Activated CD4-positive, alpha-beta T cell treated with anti-CD3 and anti-CD28 coated beads for 48 hours (primary cell): Measurements from ENCODE around the gene CPN1.
"Not testable (repeated sequence)": the region's sequence is repeated elsewhere in the genome, so short reads cannot be mapped to it uniquely, and the experiment has no call there.

Source experiments
- DNase-seq: peaks from one replicate; pipeline ENCODE4 v3.0.0-alpha.2; 2020

CPN1 gene

DNA sequence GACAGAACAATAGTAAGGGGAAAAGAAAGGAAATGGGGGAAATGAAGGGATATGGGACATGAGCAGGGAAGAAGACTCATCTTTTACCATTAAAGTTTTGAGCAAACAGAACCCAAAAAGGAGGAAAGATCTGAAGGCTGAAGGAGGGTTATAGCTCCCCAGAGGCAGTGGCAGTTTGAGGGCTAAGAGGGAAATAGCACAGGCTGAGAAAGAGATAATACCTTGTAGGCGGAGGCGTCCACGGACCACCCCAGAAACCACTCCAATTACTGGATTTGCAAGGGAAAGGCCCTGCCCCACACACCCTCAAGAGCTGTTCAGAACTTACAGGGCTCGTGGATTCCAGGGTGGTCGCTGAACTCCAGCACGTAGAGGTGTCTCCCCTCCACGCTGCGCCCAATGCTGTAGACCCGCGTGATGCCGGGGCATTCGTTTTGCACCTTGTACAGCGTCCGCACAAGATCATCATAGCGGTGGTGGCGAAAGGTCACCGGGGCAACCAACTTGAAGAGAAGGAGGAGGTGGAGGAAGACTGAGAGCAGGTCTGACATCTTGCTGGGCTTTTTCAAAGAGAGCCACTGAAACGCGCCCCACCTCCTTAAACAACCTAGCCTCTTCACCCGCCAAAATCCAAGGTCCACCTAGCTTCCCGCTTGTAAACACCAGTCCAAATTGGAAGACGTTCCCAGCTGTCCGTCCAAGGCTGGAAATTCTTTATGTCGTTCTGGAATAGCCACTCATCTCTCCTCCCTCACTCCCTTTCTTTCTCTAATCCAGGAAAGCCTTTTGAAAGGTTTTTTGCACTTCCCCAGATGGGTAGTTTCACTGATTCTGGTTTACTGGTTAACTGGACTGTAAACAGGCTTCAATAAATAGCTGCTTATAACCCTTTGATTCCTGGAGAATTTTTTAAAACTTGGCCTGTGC lies at the start of gene CPN1:
Gene CPN1 (minus strand): TSS at position 795 of the 927 bp plus-strand sequence. CDS start 244 bp downstream, at position 551.
- DNase-seq, result no peak

DNA sequence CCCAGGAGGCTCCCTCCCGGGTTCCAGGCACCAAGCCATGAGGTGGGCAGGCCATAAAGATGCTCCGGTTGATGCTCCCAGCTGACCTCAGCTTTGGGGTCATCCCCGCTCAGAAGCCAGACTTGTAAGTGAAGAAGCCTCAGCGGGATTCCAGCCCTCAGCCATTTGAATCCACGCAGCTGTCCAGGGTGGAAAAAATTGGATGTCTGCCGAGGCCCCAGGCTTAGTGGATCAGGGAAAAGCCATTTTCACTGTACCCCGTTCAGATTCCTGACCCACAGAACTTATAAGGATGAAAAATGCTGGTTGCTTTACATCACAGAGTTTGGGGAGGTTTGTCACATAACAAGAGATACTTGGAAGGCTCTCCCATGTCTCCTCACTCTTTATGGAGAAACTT lies 49.2 kb upstream of the CPN1 start:
- DNase-seq, result no peak

DNA sequence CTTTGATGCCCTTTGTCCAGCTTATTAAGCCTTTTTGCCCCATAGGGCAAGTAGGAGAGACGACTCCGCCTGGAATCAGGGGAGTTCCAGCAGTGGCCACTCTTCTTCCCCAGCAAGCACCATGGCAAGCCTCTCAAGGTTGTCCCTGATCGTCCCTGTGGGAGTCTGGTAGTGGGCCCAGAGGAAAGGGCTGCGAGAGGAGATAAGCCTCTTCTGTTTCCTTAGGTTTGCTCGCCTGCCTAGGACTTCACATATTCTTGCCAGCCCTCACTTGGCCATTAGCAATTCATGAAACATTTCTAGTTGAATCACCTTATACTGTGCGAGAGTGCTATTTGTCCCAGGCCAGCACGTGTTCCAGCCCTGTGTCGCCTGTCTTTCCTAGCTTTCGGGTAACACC lies 47.8 kb upstream of the CPN1 start:
- no peak for DNase-seq

DNA sequence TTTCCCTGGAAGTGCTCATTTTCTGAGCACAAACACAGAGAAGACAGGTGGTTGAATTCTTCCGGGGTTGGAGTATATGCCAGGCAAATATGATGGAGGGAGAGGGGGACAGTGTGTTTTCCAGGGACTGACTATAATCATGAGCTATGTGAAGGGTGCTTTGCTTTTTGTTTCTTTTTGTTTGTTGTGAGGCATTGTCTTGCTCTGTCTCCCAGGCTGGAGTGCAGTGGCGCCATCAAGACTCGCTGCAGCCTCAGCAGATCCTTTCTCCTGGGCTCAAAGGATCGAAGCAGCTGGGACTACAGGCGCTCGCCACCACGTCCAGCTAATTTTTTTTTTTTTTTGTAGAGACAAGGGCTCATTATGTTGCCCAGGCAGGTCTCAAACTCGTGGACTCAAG lies 47.3 kb upstream of the CPN1 start:
- DNase-seq, result no peak

DNA sequence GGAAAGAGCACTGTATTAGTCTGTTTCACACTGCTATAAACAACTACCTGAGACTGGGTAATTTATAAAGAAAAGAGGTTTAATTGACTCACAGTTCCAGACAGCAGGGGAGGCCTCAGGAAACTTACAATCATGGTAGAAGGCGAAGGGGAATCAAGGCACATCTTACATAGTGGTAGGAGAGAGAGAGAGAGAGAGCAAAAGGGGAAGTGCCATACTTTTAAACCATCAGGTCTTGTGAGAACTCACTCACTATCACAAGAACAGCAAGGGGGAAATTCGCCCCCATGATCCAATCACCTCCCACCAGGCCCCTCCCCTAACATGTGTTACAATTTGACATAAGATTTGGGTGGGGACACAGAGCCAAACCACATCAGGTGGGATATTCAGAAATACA lies 43.7 kb upstream of the CPN1 start:
- not testable (repeated sequence) for DNase-seq

DNA sequence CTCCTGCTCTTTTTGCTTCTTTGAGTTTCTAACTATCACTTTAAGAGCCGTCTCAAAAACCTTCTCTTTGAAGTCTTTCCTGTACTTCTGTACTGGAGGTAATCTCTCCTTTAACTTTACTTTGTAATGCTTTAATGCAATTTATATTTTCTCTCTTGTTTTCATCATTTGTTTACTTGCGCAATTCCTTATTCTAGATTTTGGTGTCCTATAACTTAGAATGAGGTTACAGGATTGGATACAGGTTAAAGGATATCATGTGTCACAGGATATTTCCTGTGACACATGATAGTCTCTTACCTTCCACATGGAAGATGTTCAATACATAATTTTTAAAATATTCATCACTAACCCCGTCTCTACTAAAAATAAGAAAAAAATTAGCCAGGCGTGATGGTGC lies 42.4 kb upstream of the CPN1 start:
- no peak for DNase-seq

DNA sequence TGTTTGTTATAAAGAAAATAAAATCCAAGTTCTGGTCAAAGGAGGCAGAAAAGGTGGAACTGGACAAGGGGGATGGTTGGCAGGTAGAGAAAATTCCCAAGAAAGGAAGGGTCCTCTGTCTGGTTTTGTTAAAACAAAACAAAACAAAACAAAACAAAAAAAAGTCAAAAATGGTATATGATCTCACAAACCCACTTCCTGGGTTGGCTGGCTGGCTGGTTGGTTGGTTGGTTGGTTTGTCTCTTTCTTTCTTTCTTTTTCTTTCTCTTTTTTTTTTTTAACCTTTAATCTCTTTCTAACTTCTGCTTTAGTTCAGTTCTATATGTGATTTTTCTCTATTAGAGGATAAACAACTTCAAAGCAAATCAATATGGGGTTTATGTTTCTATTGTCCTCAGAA lies 41.1 kb upstream of the CPN1 start:
- DNase-seq, result no peak

DNA sequence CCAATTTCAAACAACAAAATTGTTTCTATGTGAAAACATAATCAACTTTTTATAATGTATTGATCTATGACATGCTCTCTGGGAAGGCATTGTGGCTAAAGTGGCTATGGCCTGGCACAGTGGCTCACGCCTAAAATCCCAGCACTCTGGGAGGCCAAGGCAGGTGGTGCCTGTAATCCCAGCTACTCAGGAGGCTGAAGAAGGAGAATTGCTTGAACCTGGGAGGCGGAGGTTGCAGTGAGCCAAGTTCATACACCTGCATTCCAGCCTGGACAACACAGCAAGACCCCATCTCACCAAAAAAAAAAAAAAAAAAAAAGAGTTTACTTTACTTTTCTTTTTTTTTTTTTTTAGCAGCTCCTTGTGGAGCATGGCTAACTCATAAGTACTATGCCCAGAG lies 38.9 kb upstream of the CPN1 start:
- DNase-seq, result no peak

DNA sequence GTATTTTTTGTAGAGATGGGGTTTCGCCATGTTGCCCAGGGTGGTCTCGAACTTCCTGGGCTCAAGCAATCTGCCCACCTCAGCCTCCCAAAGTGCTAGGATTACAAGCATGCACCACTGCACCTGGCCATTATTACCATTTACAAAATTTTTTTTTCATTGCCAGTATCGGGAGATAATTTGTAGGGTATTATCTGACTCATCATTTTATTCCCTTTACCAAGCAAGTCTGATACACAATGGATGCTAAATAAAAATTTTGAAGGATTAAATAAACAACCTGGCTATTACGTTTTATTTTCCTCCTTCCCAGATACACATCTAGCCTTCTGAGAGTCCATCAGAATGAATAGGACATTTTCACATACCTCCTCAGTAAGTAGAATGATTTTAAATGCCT lies 38.1 kb upstream of the CPN1 start:
- DNase-seq, result no peak

DNA sequence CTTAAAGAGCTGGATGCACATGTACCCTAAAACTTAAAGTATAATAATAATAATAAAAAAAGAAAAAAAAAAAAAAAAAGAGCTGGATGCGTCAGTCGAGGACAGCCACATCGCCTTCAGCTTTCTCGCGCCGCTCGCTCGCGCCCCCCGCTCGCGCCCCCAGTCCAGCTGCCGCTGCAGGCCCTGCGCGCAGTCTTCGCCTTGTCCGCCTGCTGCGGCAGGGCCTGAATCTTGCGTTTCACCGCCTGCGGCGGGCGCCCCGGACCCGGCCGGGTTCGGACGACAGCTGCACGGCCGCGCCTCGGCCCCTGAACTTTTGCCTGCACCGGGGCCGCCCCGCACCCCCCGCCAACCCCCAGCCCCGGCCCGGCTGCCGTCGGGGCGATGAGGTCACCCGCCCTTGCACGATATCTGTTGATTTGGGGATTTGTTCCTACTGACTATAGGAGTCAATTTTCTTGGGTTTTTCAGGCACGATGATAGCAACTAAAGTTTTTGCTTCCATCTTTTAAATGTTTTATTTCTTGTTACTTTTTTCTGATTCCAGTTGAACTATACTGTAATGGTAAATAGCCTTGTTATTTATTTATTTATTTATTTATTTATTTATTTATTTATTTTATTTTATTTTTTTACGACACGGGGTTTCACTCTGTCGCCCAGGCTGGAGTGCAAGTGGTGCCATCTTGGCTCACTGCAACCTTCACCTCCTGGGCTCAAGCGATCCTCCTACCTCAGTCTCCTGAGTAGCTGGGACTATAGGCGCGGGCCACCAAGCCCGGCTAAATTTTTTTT lies 33.5 kb upstream of the CPN1 start:
- DNase-seq, result no peak

DNA sequence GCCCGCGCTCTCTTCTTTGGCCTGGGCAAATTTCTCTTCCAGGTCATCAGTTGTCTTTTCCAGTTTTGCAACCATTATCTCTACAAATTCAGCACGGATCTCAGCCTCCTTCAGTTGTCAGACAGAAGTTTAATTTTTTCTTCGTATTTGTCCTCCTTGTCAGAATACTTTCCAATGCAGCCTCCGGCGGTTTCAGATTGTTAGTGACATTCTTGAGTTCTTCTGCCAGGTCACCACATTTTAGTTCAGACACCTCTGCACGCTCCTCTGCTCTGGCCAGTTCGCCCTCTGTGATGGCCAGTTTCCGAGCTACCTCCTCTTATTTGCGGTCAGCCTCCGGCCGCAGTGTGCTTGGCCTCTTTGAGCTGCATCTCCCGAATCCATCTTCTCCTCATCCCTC lies 32.8 kb upstream of the CPN1 start:
- DNase-seq, result no peak

DNA sequence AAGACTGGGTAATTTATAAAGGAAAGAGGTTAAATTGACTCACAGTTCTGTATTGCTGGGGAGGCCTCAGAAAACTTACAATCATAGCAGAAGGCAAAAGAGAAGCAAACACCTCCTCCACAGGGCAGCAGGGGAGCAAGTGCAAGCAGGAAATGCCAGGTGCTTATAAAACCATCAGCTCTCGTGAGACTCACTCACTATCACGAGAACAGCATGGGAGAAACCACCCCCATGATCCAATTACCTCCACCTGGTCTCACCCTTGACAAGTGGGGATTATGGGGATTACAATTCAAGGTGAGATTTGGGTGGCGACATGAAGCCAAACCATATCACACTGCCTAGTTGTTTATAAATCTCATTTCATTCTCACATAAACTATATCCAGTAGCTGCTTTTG lies 28.0 kb upstream of the CPN1 start:
- DNase-seq, result peak; percentile 7

DNA sequence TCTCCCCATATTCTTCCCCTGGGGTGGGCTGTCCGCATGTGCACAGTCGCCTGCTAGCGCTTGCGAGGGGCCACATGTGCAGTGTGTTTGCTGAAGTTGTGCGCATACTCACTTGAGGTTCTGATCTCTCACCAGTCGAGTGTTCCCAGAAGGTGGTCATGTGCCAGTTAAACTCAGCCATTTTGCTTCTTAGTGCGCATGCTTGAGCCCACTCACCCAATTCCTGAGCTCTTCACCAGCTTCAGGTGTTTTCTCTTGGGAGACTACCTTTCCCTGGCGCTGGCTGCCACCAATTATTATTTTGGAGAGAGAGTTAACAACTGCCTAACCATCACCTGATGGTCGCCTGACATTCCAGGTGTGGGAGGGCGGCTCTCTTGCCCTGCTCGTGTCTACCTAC lies 25.2 kb upstream of the CPN1 start:
- no peak for DNase-seq

DNA sequence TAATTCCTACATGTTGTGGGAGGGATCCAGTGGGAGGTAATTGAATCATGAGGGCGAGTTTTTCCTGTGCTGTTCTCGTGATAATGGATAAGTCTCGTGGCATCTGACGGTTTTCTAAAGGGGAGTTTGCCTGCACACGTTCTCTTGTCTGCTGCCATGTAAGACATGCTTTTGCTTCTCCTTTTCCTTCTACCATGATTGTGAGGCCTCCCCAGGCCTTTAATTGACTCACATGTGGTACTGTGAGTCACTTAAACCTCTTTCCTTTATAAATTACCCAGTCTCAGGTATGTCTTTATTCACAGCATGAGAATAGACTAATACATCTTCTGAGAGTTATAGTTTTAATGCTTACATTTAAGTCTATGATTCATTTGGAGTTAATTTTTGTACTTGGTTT lies 22.6 kb upstream of the CPN1 start:
- no peak for DNase-seq

DNA sequence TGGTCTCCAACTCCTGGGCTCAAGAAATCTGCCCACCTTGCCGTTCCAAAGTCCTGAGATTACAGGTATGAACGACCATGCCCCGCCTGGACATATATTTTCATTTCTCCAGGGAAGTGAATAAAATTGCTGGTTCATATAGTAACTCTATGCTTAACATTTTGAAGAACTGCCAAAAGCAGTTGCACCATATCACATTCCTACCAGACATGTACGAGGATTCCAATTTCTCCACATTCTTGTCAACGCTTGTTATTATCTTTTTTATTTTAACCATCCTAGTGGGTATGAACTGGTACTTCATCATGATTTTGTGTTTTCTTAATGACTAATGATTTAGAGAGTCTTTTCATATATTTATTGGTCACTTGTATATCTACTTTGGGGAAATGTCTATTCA lies 21.9 kb upstream of the CPN1 start:
- no peak for DNase-seq

DNA sequence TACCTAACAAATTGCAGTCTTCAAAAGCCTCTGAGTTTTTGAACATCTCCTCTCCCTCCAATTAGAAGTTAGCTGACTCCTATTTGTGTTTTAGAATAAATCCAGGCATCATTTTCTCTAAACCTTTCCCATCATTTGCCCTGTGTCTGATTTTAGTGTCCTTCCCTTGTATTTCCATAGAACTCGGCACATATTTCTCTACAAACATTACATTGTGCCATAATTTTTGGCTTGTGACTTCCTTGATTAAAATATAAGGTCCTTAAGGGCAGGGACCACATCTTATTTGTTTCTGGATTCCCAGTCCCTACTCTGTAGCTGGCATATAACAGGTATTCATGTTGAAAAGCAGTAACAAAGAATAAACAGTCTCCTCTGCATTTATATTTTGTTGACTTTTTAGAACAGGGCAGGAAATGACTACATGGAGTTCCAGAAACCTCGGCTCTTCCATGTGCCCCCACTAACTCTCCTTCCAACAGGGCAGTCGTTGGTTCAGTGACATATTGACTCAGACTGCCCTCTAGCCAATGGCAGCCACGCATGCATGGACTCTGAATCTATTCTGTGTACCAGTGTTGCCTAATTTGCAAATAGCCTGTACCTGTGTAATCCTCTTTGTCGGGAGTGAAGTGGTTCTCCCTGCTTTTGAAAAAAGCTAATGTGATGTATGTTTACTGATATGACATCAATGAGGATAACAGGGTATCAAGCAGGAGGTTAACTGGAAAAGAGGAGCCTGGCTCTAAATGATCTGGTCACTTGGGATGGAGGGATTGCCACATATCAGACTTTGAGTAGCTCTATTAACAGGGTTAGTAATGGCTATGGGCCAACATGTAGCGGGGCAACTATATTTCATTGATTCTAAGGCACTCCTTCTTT lies 19.8 kb upstream of the CPN1 start:
- DNase-seq, result no peak

DNA sequence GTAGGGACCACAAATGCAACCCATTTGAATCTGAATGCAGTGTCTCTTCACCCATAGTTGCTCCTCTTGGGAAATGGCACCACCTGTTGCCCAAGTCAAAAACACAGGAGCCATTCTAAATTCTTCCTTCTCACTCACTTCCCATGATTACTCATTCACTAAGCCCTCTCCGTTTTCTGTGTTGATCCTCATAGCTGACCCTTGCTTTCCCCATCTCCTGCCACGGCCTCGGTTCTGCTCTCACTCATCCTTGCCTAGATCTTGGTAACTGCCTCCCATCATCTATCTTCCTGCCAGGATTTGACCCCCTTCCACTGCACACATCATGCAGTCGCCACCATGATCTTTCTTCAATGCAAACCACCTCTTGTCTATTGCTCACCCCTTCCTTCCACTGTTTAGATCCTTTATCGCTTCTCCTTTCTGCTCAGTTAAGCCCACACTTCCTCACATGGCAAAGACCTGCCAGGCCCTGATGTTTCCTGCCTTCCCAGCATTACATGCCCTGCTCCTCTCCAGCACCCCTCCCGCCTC lies 19.0 kb upstream of the CPN1 start:
- no peak for DNase-seq

DNA sequence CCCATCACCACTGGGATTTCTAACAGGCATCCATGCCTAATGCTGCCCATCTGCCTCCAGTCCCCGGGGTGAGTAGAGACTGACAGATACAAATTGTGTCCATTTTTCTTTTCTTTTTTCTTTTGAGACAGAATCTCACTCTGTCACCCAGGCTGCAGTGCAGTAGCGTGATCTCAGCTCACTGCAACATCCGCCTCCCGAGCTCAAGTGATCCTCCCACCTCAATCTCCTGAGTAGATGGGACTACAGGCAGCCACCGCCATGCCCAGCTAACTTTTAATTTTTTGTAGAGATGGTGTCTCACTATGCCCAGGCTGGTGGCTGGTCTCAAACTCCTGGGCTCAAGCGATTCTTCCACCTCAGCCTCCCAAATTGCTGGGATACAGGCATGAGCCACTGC lies 7.6 kb upstream of the CPN1 start:
- no peak for DNase-seq

DNA sequence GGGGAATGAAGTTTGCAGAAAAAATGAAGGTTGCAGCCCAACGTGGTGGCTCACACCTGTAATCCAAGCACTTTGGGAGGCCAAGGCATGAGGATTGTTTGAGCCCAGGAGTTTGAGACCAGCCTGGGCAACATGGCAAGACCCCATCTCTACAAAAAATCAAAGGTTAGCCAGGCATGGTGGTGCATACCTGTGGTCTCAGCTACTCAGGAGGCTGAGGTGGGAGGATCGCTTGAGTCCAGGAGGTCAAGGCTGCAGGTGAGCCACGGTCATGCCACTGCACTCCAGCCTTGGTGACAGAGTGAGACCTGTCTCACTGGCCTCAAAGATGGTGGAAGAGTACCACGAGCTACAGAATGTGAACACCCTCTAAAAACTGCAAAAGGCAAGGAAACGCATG lies 5.0 kb upstream of the CPN1 start:
- not testable (repeated sequence) for DNase-seq

DNA sequence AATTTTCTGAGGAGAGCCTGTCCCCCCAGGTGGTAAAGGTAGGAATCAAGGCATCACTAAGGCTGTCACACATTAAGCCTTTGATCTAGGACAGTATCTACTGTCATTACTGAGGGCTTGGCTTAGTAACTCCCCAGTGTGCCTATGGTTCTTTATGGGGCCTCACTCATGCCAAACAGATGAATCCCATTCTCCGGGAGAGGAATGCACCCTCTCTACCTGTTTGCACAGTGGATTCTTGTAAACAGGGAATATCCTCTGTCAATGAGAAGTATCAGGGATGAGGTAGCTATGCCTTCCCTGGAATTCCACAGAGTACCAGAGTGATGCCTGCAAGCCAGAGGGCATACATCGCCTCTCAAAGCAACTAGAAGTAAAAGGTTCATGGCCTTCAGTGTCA lies 3.9 kb upstream of the CPN1 start:
- no peak for DNase-seq

DNA sequence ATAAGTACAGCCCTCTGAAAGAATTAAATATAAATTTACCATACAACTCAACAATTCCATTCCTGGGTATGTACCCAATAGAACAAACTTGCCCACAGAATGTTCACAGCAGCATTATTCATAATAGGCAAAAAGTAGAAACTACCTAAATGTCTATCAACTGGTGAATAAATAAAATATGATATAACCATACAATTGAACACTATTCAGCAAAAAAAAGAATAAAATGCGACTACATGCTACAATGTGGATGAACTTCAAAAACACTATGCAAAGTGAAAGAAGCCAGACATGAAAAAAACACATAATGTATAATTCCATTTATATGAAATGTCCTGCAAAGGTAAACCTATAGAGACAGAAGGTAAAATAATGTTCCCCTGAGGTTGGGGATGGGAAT lies 2.0 kb upstream of the CPN1 start:
- DNase-seq, result no peak

DNA sequence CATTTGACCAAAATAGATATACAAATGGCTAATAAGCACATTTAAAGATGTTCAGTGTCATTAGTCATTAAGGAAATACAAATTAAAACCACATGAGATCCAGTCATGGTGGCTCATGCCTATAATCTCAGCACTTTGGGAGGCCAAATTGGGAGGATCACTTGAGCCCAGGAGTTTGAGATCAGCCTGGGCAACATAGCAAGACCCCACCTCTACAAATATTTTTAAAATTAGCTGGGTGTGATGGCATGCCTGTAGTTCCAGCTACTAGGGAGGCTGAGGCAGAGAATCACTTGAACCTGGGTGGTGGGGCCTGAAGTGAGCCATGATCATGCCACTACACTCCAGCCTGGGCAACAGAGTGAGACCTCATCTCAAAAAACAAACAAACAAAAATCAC lies 607 bp upstream of the CPN1 start:
- not testable (repeated sequence) for DNase-seq

DNA sequence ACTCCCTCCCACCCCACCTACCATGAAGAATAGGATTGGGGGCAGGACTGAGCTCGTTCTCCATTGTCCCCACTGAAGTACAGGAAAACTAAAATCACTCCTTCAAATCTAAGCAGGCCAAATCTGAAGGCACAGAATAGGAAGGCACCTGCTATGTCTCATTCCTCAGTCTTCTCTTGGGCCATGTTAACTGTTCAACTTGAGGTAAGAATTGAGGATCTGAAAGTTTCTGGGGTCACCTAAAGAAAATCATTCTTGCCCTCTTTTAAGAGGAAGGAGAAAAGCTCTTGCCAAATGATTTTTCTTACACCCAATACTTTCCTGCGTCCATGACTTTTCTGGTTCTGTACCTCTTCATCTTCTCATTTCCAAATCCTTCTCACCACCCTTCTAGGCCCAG lies 4.9 kb downstream of the CPN1 start:
- DNase-seq, result no peak
